Stimulated activated effector memory CD8-positive, alpha-beta T cell treated with anti-CD3 and anti-CD28 coated beads, Interleukin-12 subunit alpha, Interleukin-12 subunit beta, amount 100 ng/mL, for 72 hours (primary cell): ENCODE measurements around the gene LSR.
A peak's percentile ranks its signal among the peaks of the same experiment; 100 is the strongest.

Source experiments
- ATAC-seq: fragments of 150-1000 bp; cut with Tn5 transposase; 2 replicates; pipeline ENCODE4 v1.10.0; 2021
- DNase-seq, 2 donors: peaks; one replicate each; pipeline ENCODE4 v3.0.0; 2021 to 2022; ENCODE audit warnings: low spot score in 2 of 2
- H3K27ac Mint-ChIP-seq: one replicate; pipeline ENCODE4 v1.8.0; 2022; ENCODE audit warnings: mild to moderate bottlenecking, mixed read lengths
- H3K36me3 Mint-ChIP-seq: one replicate; pipeline ENCODE4 v1.8.0; 2022; ENCODE audit warnings: mild to moderate bottlenecking, mixed read lengths
- H3K4me1 Mint-ChIP-seq: one replicate; pipeline ENCODE4 v1.8.0; 2022; ENCODE audit warnings: mixed read lengths
- H3K4me3 Mint-ChIP-seq: one replicate; pipeline ENCODE4 v1.8.0; 2022; ENCODE audit warnings: mild to moderate bottlenecking, mixed read lengths
- H3K9me3 Mint-ChIP-seq: one replicate; pipeline ENCODE4 v1.8.0; 2022; ENCODE audit warnings: mixed read lengths

LSR gene

DNA sequence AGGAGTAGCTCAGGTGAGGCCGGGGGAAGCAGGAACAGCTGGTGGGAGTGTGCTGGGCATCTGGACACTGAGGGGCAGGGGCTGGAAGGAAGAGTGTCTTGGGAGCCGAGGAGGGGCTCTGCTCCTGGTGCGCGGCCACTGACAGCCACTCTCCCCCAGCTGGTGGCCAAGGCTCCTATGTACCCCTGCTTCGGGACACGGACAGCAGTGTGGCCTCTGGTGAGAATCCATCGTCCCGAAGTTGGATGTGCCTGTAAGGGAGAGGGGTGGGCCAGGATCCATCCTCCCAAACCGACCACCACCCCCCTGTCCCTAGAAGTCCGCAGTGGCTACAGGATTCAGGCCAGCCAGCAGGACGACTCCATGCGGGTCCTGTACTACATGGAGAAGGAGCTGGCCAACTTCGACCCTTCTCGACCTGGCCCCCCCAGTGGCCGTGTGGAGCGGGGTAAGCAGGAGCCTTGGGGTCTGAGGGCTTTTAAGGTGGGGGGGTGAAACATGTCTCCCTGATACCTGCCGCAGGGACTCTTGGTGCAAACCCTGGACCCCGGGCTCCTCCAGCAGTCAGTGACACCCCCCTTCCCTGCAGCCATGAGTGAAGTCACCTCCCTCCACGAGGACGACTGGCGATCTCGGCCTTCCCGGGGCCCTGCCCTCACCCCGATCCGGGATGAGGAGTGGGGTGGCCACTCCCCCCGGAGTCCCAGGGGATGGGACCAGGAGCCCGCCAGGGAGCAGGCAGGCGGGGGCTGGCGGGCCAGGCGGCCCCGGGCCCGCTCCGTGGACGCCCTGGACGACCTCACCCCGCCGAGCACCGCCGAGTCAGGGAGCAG is 17.9 kb downstream of the LSR start:
- Mint-ChIP-seq H3K9me3 (no peaks in the 10 kb centered on the region), H3K36me3 (peaks cover 49% of the 10 kb centered on the region), H3K4me1 (peaks cover 35% of the 10 kb centered on the region), H3K4me3 (peak overlapping the region; percentile 91), H3K27ac (peak overlapping the region; percentile 98)
- DNase-seq (no peak), ATAC-seq (no peak)

DNA sequence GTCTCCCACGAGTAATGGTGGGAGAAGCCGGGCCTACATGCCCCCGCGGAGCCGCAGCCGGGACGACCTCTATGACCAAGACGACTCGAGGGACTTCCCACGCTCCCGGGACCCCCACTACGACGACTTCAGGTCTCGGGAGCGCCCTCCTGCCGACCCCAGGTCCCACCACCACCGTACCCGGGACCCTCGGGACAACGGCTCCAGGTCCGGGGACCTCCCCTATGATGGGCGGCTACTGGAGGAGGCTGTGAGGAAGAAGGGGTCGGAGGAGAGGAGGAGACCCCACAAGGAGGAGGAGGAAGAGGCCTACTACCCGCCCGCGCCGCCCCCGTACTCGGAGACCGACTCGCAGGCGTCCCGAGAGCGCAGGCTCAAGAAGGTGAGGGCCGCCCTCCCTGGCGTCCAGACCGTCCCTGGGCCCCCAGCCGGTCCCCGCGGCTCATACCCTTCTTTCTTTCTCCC is 18.6 kb downstream of the LSR start:
- Mint-ChIP-seq H3K4me3 (peak overlapping the region; percentile 91), H3K9me3 (no peaks in the 10 kb centered on the region), H3K27ac (peak overlapping the region; percentile 98), H3K4me1 (peaks cover 42% of the 10 kb centered on the region), H3K36me3 (peaks cover 54% of the 10 kb centered on the region)
- ATAC-seq (peak; percentile 24), DNase-seq (peak; percentile 25 to 80)

DNA sequence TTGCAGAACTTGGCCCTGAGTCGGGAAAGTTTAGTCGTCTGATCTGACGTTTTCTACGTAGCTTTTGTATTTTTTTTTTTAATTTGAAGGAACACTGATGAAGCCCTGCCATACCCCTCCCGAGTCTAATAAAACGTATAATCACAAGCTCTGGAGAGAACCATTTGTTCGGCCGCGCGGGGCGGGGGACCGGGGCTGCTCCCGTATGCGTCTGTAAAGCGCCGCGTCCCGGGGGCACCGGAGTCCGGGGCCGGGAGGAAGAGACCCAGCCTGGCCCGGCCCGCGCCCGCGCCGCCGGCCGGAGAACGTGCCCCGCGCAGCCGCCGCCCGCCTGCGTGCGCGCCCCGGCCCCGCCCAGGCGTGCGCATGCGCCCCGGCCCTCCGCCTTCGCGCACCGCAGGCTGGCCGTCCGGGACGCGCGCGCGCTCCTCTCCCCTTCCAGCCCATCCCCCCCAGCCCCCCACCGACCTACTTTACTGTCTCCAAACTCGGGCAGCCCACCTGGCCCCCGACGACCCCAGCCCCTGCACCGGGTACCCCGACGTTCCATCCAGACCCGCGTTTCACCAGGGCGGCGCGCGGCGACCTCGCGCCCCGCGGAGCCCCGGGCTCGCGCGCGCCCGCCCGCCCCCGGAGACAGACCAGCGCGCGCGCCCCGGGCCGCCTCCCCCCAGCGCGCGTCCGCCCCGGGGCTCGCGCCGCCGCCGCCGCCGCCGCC is 19.2 kb downstream of the LSR start:
- H3K9me3 Mint-ChIP-seq = no peaks in the 10 kb centered on the region
- peak overlapping the region; percentile 91 for H3K4me3 Mint-ChIP-seq
- ATAC-seq (peak; percentile 72), DNase-seq (peak; percentile 73 to 84)
- H3K36me3 Mint-ChIP-seq = peaks cover 55% of the 10 kb centered on the region
- peak overlapping the region; percentile 98 for H3K27ac Mint-ChIP-seq
- peaks cover 47% of the 10 kb centered on the region for H3K4me1 Mint-ChIP-seq

DNA sequence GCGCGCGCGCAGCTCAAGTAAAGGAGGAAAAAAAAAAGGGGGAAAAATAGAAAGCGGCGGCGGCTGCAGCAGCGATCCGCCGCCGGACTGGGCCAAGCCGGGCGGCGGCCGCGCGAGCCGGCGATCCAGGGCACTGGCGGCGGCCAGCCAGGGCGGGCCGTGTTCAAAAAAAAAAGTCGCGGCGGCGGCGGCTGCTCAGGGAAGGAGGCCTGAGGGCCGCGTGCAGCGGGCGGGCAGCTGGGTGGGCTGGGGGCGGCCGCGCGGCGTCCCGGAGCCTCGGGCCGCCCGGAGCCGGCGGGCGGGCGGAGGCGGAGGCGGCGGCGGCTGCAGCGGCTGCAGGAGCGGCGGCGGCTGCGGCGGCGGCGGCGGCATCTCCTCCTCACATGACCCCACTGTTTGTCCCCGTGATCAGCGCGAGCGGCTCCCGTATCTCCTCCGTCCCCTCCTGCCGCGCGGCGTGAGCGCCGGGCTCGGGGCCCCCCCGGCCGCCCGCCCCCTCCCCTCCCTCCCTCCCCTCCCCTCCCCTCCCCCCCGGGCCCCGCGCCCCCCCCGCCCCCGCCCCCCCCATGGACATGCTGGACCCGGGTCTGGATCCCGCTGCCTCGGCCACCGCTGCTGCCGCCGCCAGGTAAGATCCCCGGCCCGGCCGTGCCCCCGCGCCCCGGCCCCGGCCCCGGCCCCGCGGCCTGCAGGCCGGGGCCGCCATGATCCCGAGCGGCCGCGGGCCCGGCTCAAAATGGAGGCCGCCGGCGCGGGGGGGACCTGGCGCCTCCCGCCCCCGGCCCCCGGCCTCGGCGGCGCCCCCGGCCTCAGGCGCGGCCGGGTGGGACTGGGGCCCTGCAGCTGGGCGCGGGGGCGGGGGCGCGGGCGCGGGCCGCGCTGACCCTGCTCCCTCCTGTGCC is 20.0 kb downstream of the LSR start, which contains the start of gene USF2:
TSS of gene USF2 (plus strand) at position 427 of the 902 bp plus-strand sequence. CDS start at position 567, 140 bp downstream.
- Mint-ChIP-seq H3K9me3 (no peaks in the 10 kb centered on the region), H3K4me3 (peak within 1 kb of the TSS; percentile 91), H3K27ac (peak within 1 kb of the TSS; percentile 98), H3K36me3 (peaks cover 59% of the 10 kb centered on the region), H3K4me1 (peaks cover 50% of the 10 kb centered on the region)
- peak; percentile 44 to 77 for DNase-seq
- peak; percentile 47 for ATAC-seq

DNA sequence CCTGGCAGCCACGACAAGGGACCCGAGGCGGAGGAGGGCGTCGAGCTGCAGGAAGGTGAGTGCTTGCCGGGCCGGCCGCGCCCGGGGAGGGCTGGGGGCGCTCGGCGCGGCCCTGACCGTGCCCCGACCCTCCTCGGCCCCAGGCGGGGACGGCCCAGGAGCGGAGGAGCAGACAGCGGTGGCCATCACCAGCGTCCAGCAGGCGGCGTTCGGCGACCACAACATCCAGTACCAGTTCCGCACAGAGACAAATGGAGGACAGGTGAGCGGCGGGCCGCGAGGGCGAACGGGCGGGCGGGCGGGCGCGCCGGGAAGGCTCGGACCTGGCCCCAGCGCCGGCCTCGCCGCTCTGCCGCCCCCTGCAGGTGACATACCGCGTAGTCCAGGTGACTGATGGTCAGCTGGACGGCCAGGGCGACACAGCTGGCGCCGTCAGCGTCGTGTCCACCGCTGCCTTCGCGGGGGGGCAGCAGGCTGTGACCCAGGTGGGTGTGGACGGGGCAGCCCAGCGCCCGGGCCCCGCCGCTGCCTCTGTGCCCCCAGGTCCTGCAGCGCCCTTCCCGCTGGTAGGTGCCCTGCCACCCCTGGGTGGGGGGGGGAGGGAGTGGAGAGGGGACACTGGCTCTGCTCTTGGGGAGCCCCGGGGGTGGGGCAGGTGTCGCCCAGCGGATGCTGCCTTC is 20.8 kb downstream of the LSR start:
- Mint-ChIP-seq H3K27ac (peak overlapping the region; percentile 69), H3K36me3 (peaks cover 66% of the 10 kb centered on the region), H3K4me1 (peaks cover 50% of the 10 kb centered on the region), H3K9me3 (no peaks in the 10 kb centered on the region), H3K4me3 (peak overlapping the region; percentile 57)
- ATAC-seq = peak; percentile 75
- DNase-seq = peak; percentile 74 to 86

DNA sequence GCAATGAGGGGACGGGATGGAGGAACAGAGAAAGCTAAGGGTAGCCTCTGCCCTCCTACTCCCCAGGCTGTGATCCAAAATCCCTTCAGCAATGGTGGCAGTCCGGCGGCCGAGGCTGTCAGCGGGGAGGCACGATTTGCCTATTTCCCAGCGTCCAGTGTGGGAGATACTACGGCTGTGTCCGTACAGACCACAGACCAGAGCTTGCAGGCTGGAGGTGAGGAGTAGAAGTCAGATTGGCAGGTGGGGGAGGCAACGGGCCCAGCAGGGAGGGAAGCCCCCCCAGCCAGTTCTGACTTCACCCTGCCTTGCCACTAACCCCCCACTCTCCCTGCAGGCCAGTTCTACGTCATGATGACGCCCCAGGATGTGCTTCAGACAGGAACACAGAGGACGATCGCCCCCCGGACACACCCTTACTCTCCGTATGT is 21.6 kb downstream of the LSR start:
- Mint-ChIP-seq H3K4me1 (peaks cover 45% of the 10 kb centered on the region), H3K9me3 (no peaks in the 10 kb centered on the region), H3K36me3 (peaks cover 74% of the 10 kb centered on the region), H3K27ac (peak overlapping the region; percentile 69), H3K4me3 (peak overlapping the region; percentile 57)
- DNase-seq = no peak
- no peak for ATAC-seq

DNA sequence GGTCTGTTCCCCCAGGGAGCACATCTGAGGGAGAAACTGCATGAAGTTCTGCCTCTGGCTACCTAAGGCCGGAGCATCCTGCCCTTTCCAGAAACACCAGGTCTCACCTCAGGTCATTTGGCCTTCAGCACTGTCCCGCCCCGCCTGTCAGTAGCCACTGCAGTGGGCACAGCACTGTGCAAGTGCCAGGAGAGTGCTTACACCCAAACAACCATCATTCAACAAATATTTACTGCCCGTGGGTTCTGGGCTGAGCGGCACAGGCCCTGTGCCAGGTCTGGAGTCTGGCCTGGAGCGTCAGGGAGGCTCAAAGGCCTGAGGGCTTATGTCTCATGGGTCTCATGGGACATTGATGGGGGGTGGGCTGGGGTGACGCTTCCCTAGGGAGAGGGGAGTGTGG is 22.7 kb downstream of the LSR start:
- H3K27ac Mint-ChIP-seq = peak overlapping the region; percentile 79
- DNase-seq (no peak), ATAC-seq (no peak)
- H3K36me3 Mint-ChIP-seq = peaks cover 80% of the 10 kb centered on the region
- peak overlapping the region; percentile 57 for H3K4me3 Mint-ChIP-seq
- H3K4me1 Mint-ChIP-seq = peaks cover 33% of the 10 kb centered on the region
- no peaks in the 10 kb centered on the region for H3K9me3 Mint-ChIP-seq

DNA sequence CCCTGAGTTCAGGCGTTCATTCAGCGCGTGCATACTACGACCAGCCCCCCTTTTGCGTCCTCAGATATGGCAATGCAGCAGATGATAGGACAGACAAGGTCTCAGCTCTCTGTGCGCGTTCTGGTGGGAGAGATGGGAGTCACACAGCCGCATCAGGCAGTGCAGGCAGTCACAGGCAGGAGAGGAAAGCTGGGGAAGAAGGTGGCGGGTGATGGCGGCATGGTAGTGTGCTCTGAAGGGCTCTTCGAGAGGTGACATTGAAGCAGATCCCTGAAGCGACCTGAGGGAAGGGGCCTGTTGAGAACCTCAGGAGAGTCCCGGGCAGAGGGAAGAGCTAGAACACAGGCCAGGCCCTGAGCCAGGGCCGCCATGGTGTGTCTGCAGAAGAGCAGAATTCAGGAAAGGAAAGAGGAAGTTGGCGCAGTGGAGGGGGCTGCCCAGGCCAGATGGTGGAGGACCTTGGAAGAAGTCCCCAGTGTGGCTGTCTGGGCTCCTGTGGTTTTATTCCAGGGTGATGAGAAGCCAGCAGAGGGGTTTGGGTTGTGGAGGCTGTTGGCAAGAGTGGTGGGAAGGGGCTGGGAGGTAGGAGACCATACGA is 23.4 kb downstream of the LSR start:
- H3K4me1 Mint-ChIP-seq = peaks cover 30% of the 10 kb centered on the region
- DNase-seq (no peak), ATAC-seq (no peak)
- no peaks in the 10 kb centered on the region for H3K9me3 Mint-ChIP-seq
- H3K27ac Mint-ChIP-seq = peak overlapping the region; percentile 79
- no peak overlapping the region for H3K4me3 Mint-ChIP-seq
- H3K36me3 Mint-ChIP-seq = peaks cover 80% of the 10 kb centered on the region

DNA sequence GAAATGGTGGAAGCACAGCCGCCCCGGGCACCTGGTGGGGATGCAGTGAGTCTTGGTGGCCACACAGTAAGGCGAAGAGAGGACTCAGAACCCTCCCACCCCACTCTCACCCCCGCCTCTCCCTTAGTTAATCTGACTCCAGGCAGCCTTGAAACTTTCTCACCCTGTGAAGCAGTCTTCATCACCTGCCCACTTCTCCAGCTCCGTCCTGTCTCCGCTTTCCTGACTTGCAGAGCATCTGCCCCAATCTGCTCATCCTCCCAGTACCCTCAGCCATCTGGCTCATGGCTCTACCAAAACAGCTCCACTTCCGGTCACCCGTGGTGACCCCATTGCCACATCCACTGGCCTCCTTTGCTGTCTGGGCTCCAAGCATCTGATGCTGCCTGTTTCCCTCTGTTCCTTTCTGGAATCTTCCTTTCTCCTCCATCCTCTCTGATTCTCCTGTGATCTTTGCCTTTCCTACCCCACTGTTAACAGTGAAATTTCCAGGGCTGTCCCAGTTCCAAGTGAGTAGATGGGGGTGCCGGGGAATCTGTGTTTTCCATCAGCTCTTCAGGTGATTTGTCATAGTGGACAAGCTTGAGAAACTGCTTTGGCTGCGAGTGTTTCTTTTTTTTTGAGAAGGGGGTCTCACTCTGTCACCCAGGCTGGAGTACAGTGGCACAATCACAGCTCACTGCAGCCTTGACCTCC is 24.3 kb downstream of the LSR start:
- Mint-ChIP-seq H3K36me3 (peaks cover 81% of the 10 kb centered on the region), H3K4me3 (no peak overlapping the region), H3K4me1 (peaks cover 30% of the 10 kb centered on the region), H3K27ac (peak overlapping the region; percentile 79), H3K9me3 (no peaks in the 10 kb centered on the region)
- no peak for DNase-seq
- no peak for ATAC-seq

DNA sequence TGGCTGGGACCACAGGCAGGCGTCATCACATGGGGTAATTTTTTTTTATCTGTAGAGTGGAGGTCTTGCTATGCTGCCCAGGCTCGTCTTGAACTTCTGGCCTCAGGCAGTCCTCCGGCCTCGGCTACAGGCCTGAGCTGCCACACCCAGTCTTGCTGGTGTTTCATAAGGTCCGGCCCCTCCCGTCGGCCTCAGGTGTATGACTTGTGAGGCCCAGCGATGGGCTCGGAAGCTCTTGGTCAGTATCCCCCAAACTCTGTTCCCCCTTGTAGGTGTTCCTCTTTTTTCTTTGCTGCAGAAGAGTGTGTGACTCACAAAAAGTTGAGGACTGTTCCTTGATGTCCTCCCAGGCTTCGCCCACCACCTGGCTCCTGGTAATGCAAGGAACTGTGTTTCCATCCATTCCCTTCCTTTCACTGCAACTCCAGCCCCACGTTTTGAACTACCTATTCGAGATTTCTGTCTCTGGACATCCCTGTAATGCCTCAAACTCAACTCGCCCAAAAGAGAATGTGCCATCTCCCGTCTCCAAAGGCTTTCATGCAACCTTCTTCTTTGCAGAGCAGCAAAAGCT is 25.0 kb downstream of the LSR start:
- H3K27ac Mint-ChIP-seq = peak overlapping the region; percentile 79
- H3K4me1 Mint-ChIP-seq = peaks cover 30% of the 10 kb centered on the region
- no peak for DNase-seq
- ATAC-seq = no peak
- H3K9me3 Mint-ChIP-seq = no peaks in the 10 kb centered on the region
- no peak overlapping the region for H3K4me3 Mint-ChIP-seq
- H3K36me3 Mint-ChIP-seq = peaks cover 88% of the 10 kb centered on the region

DNA sequence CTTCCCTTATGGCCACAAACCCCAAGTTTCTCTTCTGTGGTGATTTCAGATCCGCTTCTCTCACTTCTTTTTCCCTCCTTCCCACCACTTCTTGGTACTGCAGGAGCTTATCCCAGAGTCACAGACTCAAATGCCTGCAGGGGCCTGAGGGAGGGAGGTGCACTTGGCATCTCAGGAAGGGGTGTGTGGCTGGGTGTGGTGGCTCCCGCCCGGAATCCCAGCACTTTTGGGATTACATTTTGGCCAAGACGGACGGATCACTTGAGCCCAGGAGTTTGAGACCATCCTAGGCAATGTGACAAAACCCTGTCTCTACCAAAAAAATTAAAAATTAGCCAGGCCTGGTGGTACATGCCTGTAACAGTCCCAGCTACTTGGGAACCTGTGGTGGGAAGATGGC is 25.5 kb downstream of the LSR start:
- no peak overlapping the region for H3K4me3 Mint-ChIP-seq
- ATAC-seq (no peak), DNase-seq (no peak)
- peak overlapping the region; percentile 79 for H3K27ac Mint-ChIP-seq
- peaks cover 30% of the 10 kb centered on the region for H3K4me1 Mint-ChIP-seq
- peaks cover 93% of the 10 kb centered on the region for H3K36me3 Mint-ChIP-seq
- no peaks in the 10 kb centered on the region for H3K9me3 Mint-ChIP-seq

DNA sequence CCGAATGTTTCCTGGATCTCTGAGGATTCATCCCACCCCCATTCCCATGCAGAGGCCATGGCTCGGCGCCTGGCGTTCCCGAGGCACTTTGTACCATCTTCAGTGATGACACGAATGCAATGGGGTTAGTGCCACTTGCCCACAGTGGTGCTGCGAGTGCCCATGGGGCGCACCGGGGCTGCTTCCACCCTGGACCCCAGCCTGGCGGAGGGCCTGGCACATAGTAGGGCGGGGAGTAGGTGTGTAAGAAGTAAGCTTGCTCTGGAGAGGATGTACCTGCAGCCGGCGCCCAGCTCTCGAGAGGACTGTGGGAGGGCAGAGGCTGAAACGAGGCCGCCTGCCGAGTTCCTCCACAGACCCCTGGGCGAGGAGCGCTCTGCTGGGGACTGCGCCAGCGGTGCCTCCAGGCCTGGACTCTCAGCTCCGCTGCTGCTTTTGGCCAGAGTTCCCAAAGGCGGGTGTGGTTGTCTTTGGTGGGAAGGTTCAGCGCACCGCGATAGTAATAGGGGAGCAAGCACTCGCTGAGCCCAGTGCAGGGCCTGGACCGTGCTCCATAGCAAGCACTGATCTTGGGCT is 28.0 kb downstream of the LSR start:
- no peaks in the 10 kb centered on the region for H3K9me3 Mint-ChIP-seq
- ATAC-seq (no peak), DNase-seq (no peak)
- H3K4me1 Mint-ChIP-seq = peaks cover 15% of the 10 kb centered on the region
- H3K4me3 Mint-ChIP-seq = no peak overlapping the region
- H3K27ac Mint-ChIP-seq = no peak overlapping the region
- H3K36me3 Mint-ChIP-seq = peaks cover 86% of the 10 kb centered on the region

DNA sequence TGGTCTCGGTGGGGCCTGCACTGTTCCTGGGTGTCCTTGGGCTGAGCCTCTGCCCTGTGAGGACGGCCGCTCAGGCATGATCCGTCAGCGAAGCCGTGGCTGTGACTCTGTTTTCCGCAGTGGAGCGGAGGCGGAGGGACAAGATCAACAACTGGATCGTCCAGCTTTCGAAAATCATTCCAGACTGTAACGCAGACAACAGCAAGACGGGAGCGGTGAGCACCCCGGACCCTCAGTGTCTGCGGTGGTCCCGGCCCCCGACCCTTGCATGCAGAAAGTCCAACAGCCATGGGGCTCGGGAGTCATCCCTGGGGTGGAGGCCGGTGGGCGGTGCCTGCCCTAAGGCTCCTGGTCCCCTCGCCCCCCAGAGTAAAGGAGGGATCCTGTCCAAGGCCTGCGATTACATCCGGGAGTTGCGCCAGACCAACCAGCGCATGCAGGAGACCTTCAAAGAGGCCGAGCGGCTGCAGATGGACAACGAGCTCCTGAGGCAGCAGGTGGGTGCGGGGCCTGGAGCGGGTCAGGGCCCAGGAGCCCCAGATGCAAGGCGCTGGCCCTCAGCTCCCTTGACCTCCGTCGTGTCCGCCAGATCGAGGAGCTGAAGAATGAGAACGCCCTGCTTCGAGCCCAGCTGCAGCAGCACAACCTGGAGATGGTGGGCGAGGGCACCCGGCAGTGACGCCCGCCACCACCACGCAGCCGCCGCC is 29.9 kb downstream of the LSR start:
- no peak overlapping the region for H3K27ac Mint-ChIP-seq
- H3K9me3 Mint-ChIP-seq = no peaks in the 10 kb centered on the region
- H3K4me3 Mint-ChIP-seq = no peak overlapping the region
- H3K36me3 Mint-ChIP-seq = peaks cover 67% of the 10 kb centered on the region
- ATAC-seq (no peak), DNase-seq (no peak)
- no peaks in the 10 kb centered on the region for H3K4me1 Mint-ChIP-seq
